ENCODE measurements around the gene UGDH. TPM values are rescaled to one million over a fixed set of nuclear protein-coding genes. Genes with fewer than 3 reads are reported as not detected.

UGDH gene
- total and polyA plus RNA-seq, 2 of the 13 experiments (the other 11 are each of a cell fraction or from before 2014, with no cell fraction given): 99.0 to 384 TPM

DNA sequence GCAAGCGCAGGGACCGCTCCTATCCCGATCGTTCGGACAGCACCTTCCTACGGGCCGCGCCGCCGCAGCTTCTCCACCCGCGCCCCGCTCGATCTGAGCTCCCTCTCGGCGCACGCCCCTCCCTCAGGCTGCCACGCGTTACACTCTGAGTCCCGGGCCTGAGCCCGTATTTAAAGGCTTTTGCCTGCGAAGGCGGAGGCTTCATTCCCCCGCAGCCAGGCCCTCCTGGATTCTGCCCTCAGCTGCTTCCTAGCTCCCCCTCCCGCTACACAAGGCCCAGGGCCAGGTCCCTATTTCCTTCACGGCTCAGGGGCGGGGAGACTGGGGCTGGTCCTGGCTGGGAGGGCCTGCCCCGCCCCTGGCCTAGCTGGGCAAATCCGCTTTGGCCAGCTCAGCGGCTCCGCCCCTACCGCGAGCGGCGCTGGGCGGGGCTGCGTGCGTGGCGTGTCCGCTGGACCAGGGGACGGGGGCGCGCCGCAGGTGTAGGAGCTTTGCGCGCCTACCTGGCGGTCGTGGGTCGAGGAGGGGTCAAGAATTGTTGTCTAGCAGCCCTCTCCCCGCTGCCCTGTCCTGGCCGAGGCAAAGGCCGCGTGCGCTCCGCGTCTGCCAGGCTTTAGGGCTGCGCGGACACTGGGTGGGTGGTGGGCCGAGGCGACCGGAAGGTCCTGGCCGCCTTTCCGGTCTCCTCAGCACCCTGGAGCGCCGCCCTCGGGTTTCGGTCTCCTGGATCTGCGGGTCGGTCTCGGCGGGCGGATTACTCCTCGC, at the start of gene UGDH (continued):
- TF ChIP-seq, protein P1, sequence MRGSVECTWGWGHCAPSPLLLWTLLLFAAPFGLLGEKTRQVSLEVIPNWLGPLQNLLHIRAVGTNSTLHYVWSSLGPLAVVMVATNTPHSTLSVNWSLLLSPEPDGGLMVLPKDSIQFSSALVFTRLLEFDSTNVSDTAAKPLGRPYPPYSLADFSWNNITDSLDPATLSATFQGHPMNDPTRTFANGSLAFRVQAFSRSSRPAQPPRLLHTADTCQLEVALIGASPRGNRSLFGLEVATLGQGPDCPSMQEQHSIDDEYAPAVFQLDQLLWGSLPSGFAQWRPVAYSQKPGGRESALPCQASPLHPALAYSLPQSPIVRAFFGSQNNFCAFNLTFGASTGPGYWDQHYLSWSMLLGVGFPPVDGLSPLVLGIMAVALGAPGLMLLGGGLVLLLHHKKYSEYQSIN (CRISPR knock-in tag; IDR thresholded peaks at IDR 0.05; ENCODE audit: borderline replicate concordance): no peak
- TF ChIP-seq KDM6A (CRISPR knock-in tag; IDR thresholded peaks at IDR 0.05; ENCODE audit: low read depth): no peak
- TF ChIP-seq CAMTA2 (CRISPR knock-in tag; IDR thresholded peaks at IDR 0.05; ENCODE audit: borderline replicate concordance): no peak
- TF ChIP-seq POLR2A (IDR thresholded peaks at IDR 0.05; ENCODE audit: insufficient read depth in 1 of 2, low read depth in 2 of 2, low read length in 2 of 2): peak; percentile 100
- TF ChIP-seq MAFG (CRISPR knock-in tag; IDR thresholded peaks at IDR 0.05): 0 out of 2 replicates have a peak, but pooled peaks have one; percentile 29
- TF ChIP-seq RORA (CRISPR knock-in tag; IDR thresholded peaks at IDR 0.05): no peak
- peak; percentile 91 for TF ChIP-seq MED1 (CRISPR knock-in tag; IDR thresholded peaks at IDR 0.05)
- TF ChIP-seq ZNF142 (CRISPR knock-in tag; IDR thresholded peaks at IDR 0.05): peak; percentile 82
- TF ChIP-seq, protein P2, sequence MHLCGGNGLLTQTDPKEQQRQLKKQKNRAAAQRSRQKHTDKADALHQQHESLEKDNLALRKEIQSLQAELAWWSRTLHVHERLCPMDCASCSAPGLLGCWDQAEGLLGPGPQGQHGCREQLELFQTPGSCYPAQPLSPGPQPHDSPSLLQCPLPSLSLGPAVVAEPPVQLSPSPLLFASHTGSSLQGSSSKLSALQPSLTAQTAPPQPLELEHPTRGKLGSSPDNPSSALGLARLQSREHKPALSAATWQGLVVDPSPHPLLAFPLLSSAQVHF (CRISPR knock-in tag; IDR thresholded peaks at IDR 0.05): peak; percentile 87
- TF ChIP-seq ZNF484 (CRISPR knock-in tag; IDR thresholded peaks at IDR 0.05; ENCODE audit: borderline replicate concordance, low read depth): no peak
- peak; percentile 61 for TF ChIP-seq YY1 (IDR thresholded peaks at IDR 0.05; ENCODE audit: insufficient read depth, insufficient replicate concordance, low read depth, low read length)
- peak; percentile 73 for TF ChIP-seq HNRNPH1 (optimal IDR thresholded peaks at IDR 0.05; ENCODE audit: low read depth, low read length)
- TF ChIP-seq ZNF605 (CRISPR knock-in tag; IDR thresholded peaks at IDR 0.05): peak; percentile 15; the same call in 1 of the 2 replicates
- TF ChIP-seq ZNF451 (CRISPR knock-in tag; IDR thresholded peaks at IDR 0.05): peak; percentile 84
- TF ChIP-seq ZNF446 (CRISPR knock-in tag; IDR thresholded peaks at IDR 0.05): peak; percentile 74; the same call in 1 of the 2 replicates
- TF ChIP-seq, protein P3, sequence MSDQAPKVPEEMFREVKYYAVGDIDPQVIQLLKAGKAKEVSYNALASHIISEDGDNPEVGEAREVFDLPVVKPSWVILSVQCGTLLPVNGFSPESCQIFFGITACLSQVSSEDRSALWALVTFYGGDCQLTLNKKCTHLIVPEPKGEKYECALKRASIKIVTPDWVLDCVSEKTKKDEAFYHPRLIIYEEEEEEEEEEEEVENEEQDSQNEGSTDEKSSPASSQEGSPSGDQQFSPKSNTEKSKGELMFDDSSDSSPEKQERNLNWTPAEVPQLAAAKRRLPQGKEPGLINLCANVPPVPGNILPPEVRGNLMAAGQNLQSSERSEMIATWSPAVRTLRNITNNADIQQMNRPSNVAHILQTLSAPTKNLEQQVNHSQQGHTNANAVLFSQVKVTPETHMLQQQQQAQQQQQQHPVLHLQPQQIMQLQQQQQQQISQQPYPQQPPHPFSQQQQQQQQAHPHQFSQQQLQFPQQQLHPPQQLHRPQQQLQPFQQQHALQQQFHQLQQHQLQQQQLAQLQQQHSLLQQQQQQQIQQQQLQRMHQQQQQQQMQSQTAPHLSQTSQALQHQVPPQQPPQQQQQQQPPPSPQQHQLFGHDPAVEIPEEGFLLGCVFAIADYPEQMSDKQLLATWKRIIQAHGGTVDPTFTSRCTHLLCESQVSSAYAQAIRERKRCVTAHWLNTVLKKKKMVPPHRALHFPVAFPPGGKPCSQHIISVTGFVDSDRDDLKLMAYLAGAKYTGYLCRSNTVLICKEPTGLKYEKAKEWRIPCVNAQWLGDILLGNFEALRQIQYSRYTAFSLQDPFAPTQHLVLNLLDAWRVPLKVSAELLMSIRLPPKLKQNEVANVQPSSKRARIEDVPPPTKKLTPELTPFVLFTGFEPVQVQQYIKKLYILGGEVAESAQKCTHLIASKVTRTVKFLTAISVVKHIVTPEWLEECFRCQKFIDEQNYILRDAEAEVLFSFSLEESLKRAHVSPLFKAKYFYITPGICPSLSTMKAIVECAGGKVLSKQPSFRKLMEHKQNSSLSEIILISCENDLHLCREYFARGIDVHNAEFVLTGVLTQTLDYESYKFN (CRISPR knock-in tag; conservative IDR thresholded peaks at IDR 0.05): peak; percentile 88
- TF ChIP-seq MED13 (CRISPR knock-in tag; IDR thresholded peaks at IDR 0.05): peak; percentile 91; the same call in 1 of the 2 replicates
- TF ChIP-seq SP2 (CRISPR knock-in tag; IDR thresholded peaks at IDR 0.05): peak; percentile 75
